GM18519 (cell line): ENCODE data around the gene SRPRA.
"Not testable (repeated sequence)": the region's sequence is repeated elsewhere in the genome, so short reads cannot be mapped to it uniquely, and the experiment has no call there.

Experiments used
- ATAC-seq: cut with Tn5 transposase; IDR thresholded peaks from one replicate; pipeline ENCODE4 v1.9.1; 2021; ENCODE audit warnings: mild to moderate bottlenecking, moderate library complexity; ENCODE audit not compliant: unreplicated experiment, low FRiP score

SRPRA gene

DNA sequence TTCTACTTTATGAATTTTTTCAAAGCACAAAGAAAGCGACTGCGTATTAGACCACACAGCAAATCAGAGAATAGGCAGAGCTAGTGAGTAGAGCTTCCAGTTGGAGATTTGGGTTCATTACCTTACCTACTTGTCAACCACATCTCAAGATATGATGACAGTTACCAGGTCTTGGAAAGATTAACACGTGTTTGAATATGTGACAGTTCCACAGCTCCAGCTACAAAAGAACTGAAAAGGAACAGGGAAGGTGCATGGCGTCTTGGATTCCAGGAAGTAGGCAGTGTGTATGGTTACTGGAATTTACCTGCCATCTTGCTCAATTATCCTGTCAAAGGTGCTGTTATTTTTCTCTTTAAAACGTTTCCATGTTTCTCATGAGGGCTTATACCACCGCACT is 19.5 kb upstream of the SRPRA start:
- ATAC-seq, result no peak

DNA sequence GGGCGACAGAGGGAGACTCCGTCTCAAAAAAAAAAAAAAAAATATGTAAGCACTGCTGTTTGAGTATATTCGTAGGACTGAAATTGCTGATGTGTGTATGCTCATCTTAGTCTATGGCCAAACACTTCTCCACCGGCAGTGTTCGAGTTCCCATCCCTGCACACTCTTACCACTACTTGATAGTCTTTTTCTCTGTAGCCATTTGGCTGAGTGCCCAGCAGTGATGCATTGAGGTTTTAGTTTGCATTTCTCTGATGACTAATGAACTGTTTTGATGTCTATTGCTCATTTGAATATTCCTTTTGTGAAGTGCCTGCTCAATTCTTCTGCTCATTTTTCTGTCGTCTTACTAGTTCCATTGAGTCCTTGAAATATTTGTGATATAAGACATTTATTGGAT is 16.1 kb upstream of the SRPRA start:
- peak; percentile 69 for ATAC-seq

DNA sequence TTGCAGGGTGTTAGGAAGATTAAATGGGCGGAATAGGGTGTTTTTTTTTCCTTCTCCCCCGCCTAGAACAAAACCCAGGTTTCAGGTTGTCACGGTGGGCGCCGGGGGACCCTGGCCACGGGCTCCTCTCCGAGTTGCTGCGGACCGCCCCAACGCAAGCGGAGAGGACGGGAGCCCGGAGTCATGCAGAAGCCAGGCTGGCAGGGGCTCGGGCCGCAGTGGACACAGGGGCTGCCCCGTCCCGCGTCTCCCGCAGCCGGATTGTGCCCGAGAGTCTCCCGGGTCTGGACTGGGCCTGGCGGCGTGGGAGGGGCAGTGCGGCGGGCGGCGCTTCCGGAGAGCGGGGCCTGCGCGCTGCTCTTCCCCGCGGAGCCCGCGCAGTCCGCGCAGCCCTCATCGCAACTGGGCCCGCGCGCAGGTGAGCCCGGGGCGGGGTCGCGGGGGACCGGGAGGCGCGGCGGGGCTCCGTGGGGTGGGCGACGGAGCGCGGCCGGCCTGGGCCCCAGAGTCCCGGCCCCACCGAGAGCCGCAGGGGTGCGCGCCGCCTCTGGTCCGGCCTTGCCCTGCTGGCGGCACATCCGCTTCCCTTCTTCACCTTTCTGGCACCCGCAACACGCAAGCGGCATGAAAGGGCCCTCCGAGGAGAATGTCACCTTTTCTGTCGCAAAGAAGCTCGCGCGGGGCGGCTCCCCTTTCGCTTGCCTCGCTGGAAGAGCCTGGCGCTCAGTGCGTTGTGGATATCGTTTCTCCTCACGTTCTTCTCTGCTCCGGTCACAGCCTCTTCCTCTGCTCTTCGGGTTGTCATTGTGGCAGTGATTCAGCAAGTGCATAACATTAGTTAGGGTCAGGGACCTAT is 14.3 kb upstream of the SRPRA start, which contains the start of gene TIRAP:
Gene TIRAP, plus strand, starts transcription at position 358 of the 856 bp plus-strand sequence. CDS start 7,802 bp downstream, outside the sequence.
- ATAC-seq, result peak; percentile 38

DNA sequence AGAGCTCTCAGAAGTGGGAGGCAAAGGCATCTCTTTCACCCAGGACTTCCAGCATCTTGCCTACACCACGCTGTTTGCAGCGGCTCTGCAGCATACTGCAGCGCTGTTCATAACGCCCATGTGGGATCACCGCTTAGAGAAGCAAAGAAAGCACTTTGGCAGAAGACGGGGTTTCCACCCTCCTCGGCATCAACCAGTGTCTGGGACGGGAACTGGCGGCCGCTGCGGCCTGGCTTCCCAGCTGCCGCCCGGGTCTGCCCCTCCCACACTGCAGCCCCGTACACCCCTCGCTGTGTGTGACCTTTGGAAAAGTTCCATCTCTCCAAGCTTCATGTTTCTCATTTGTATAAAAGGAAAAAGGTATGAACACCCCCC is 13.7 kb upstream of the SRPRA start:
- ATAC-seq, result no peak

DNA sequence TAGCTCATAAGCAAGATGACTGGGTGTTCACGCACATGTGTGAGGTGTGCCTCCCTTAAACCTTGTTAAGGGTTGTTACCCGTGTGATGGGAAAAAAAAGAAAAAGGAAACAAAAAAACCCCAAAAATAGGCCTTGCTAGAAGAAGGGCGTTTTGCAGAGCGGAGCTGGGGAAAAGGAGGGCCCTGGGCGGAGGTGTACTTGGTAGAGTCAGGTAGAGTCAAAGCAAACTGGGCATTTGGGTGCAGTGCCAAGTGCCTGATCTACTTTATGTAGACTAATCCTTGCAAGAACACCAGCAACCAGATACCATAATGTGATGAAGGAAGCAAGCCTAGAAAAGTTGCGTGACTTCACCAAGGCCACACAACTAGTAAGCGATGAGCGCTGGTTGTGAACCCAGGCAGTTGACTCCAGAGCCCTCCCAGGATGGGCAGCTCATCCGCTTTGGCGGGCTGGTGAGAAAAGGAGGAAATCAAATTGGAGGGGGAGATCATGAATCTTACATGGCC is 13.0 kb upstream of the SRPRA start:
- no peak for ATAC-seq

DNA sequence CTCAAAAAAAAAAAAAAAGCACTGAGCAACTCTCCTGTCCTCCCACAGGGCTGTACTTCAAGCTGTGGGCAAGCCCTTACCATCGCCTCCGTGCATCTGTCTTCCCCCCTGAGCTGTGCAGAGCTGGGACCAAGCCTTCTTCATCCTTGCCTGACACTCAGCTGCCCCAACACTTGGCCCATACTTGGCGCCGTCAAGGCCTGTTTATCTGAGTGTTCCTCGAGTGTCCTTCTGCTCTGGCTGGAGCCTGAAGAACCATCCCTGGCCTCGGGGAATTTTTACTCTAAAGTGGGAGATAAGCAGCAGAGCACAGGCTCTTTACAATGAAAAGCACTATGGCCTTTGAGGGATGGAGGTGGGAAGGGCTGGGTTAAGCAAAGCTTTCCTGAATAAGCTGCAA is 12.6 kb upstream of the SRPRA start:
- ATAC-seq, result no peak

DNA sequence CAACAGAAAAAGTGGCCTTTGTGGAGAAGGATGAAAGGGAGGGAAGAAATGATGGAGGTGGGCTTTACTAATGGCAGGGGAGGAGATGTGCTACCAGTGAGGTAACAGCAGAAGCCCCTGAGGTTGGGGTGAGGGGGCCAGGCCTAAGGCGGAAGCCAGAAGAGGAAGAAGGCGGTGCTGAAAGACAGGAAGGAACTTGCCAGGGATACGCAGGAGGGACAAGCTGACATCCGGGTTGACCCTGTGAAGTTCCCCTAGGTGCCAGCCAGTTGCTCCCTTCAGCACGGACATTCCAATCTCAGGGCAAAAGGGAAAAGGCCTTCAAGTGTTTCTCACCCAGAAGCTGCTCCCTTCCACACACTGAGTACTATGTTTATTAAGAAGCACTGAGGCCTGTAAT is 11.9 kb upstream of the SRPRA start:
- ATAC-seq, result no peak

DNA sequence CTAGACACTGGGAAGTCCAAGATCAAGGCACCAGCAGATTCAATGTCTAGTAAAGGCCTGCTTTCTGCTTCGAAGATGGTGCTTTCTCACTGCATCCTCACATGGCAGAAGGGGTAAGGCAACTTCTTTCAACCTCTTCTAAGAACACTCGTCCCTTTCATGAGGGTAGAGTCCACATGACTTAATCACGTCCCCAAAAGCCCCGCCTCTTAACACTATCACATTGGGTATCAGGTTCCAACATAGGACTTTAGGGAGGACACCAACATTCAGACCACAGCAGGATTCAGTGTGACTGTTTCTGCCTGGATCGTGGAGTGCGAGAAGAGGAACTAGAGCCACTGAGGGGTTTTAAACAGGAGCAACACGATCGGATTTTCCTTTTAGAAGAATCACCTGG is 10.5 kb upstream of the SRPRA start:
- no peak for ATAC-seq

DNA sequence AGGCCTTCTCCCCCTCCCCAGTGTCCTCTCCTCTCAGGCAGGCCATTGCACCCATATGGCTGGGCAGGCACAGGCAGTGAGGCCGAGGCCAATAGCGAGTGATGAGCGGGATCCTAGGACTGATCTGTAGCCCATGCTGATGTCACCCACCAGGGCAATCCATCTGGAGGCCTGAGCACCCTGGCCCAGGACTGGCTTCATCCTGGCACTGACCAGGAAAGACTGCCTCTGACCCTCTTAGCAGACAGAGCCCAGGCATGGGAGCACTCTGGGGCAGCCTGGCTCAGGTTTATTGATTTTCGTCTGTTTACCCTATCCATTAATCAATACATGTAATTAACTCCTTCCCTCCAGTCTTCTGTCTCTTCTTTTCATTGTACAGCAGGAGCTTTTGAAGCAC is 9.1 kb upstream of the SRPRA start:
- ATAC-seq, result no peak

DNA sequence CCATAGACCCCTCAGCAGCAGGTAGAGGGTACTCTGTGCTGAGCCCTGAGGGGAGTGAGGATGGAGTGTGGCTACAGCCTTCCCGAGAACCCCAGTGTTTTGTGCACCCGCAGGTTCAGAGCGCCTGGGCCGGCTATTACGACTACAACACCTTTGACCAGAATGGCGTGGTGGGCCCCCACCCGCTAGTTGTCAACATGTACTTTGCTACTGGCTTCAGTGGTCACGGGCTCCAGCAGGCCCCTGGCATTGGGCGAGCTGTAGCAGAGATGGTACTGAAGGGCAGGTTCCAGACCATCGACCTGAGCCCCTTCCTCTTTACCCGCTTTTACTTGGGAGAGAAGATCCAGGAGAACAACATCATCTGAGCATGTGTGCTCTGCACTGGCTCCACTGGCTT is 8.6 kb upstream of the SRPRA start:
- ATAC-seq, result no peak

DNA sequence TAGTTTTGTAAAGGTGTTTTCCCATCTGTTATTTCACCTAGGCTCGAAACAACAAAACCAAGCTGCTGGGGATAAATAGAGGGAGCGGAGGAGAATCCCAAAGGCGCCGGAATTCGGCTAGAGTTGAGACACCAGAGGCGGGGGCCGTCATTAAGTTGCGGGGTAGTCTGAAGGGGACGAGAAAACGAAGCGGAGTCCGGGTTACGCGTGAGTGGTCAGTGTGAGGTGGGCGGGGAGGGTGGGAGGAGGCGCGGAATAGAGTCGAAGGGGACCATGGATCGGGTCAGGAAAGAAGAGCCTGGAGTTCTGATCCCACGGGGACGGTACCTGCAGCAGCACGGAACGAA is 361 bp downstream of the SRPRA start:
- ATAC-seq, result no peak

DNA sequence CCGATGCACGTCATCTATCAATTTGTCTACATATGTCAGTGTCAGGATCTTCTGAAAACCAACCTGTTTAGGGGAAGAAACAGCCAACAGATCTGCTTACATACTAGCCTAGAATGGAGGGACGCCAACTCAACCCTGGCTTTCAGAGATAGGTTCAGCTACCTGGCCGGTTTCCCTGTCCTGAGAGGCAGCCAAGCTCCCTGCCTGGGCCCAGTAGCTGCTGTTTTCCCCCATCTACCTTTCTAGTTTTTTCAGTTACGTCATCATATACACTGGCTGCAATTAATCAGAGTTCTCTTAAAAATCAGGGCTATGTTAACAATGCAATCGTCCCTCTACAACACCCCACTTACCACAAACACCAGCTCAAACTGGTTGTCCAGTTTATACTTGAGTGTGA is 1.0 kb downstream of the SRPRA start:
- ATAC-seq, result no peak

DNA sequence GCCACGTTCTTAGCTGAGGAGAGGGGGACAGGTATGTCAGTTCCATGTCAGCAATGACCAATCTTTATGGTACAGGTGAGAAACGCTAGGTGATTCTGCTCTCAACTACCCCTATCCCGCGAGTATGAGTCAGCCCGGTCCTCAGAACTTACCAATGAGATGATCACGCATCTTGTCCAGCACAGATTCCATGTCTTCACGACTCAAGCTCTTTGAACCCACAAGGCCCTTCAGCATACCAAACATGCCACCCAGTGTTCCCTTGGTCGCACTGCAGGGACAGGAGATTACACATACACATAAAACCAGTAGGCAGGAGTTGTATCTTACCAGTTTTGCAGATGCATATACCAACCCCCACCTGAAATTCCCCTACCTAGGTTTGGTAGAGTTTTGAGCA is 2.9 kb downstream of the SRPRA start:
- no peak for ATAC-seq

DNA sequence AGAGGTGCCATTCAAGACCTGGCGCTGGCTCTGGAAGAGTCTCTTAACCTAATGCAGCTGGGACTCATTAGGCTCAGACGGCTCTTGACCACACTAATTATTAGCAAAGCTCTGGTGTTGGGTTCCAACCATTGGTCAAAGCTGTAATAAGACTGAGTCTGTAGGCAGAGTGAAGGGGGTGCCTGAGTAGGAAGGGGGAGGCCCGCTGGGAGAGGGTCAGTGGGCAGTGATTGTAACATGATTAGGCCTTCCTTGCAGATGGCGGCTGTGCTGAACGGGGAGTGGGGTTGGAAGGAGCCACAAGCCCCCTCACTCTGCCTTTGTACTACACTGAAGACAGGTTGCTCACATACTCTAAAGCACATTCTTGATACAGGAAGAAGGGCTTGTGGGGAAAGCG is 5.2 kb downstream of the SRPRA start:
- ATAC-seq, result no peak

DNA sequence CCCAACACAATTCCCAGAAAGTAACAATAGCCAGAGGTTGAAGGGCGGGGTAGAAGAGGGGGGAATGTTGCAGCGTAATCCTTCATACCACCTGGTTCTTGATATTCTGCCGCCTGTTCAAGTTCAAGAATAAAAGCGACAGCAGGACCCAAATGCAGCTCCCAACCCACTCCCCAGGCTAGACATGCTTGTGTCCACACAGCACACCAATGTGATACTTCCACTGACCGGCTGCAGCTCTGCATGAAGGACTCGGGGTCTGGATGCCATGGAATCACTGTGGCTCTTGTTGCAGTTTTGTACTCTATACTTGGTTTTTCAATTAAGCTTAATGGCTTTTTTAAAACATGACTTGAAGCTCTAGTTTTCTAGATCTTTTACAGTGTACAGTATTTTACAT is 6.5 kb downstream of the SRPRA start:
- ATAC-seq, result no peak

DNA sequence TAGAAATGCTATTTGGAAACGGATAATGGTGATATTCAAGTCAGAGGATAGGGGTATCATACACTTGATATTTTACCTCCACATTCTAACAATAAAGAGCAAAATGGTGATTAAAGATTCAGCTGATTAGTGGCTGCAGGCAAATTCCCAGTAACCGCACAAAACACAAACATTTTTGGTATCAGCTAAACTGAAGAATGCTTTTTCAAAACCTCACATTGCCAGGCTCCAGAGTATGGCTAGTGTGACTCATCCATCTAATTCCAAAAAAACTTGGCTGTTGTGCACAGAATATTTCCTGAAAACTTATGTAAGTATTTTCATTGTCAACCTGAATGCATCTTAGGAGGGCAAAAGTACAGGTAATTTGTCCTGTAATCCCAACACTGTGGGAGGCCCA is 10.9 kb downstream of the SRPRA start:
- no peak for ATAC-seq

DNA sequence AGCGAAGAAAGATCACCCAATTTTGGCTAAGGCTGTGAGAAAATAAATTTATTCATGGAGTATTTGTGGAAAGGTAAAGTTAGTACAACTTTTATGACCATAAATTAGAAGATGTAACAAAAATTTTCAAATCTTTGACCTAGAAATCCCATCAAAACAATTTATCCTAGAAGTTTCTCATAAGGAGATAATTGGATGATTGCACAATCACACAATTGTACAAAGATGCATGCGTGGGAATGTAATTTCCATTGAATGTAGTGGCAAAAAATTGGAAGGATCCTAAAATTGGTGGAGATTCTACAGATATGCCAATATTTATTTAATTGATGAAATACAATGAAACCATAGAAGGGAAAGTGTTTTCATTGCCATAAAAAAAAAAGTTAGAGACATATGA is 11.6 kb downstream of the SRPRA start:
- ATAC-seq, result no peak

DNA sequence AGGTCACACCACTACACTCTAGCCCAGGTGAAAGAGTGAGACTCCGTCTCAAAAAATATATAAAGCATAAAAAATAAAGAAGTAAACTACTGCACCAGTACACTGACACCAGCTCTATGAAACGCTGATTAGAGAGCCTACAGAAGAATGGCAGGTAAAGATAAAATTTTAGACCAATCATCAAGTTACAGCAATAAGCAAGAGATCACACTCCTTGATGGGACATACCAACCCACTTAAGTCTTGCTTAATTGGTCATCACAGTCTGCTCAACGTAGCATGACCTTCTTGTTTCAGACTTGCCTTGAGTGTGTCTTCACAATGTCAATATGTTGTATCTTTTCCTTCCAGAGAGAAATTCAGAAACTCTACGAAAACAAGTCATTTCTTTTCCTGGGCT is 12.5 kb downstream of the SRPRA start:
- no peak for ATAC-seq

DNA sequence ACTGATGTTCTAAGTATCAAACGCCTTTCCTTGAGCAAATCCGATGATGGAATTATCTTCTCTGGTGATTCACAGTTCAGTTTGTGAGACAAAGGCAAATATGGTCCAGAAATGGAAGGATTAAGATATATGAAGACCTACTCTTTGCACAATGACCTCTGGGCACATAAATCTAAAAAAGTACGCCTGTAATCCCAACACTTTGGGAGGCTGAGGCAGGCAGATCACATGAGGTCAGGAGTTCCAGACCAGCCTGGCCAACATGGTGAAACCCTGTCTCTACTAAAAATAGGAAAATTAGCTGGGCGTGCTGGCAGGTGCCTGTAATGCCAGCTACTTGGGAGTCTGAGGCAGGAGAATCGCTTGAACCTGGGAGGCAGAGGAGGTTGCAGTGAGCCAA is 13.2 kb downstream of the SRPRA start:
- ATAC-seq, result not testable (repeated sequence)

DNA sequence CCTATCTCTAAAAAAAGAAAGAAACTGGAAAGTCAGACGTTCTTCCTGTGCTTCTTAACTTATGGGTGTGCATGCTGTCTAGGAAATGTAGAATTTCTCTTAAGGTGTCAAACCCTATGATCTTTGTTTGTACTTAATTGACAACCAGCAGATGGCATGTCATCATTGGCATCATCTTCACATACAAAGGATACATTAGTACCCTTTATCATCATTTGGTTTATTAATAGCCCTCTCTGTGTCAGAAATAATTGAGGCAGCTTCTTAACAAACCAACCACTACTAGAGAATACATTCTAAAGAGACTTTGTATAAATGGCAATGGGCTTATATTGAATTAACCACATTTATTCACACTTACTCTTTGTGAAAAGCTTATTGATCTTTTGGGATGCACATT is 13.9 kb downstream of the SRPRA start:
- ATAC-seq, result no peak

DNA sequence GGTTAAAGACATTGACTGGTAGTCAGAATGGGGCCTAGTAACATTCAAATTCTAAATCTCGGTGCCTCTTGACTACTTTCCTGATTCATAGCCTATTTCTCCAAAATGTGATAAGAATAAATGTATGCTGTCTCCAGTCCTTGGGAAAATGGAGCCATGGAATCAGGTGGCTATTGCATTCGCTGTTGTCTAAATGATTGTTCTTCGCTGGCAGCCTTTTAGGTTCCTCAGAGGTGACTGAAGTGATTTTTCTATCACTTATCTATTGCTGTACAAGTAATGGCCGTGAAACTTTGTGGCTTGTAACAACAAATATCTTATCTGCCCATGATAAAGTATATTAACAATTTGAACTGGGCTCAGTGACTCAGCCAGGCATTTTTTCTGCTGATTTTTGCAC is 15.4 kb downstream of the SRPRA start:
- no peak for ATAC-seq

DNA sequence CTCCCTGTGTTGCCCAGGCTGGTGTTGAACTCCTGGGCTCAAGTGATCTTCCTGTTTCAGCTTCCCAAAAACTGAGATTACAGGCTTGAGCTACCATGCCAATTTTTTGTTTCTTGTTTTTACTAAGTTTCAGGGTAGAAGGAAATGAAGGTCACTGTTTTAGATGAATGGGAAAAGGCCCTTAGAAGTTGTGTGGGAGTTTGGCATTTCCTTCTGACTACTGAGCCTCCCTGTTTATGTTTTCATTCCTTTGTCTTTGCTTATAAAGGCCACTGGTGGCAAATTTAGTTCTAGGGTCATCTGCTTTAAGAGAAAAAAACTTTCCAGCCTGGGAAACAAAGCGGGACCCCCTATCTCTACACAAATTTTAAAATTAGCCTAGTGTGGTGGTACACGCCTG is 22.1 kb downstream of the SRPRA start:
- no peak for ATAC-seq

DNA sequence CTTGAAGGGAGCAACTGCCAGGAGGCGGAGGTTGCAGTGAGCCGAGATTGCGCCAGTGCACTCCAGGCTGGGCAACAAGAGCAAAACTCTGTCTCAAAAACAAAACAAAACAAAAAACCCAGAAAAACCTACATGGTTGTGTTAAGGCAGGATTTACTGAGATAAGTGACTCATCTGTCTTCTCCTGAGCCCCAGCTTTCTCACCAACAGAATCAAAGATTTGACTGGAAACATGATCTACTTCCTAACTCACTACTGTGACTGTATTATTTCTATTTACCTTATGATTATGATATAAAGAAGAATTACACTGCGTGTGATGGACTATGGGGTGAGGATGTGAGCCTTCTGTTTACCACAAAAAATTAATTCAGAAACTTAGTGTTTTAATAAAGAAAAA is 35.3 kb downstream of the SRPRA start:
- no peak for ATAC-seq
